Transverse colon (tissue), 4 donors: ENCODE results near the gene MOB2. TPM values are rescaled to one million over a fixed set of nuclear protein-coding genes. Genes with fewer than 3 reads are reported as not detected.

Experiments
- DNase-seq: peaks from one replicate; pipeline ENCODE4 v3.0.0-alpha.2; 2019
- H3K27ac ChIP-seq, 4 donors: fragments of 200-600 bp; sonication (generic); 2 replicates each; pipeline ENCODE4 v1.5.1; 2016 to 2018; ENCODE audit warnings: inconsistent platforms in 4 of 4
- H3K27me3 ChIP-seq: fragments of 200-600 bp; sonication (generic); 2 replicates; pipeline ENCODE4 v1.5.1; 2017; ENCODE audit warnings: inconsistent platforms
- H3K36me3 ChIP-seq, 4 donors: fragments of 200-600 bp; sonication (generic); 2 replicates each; pipeline ENCODE4 v1.5.1; 2017 to 2019; ENCODE audit warnings: inconsistent platforms in 4 of 4
- H3K4me1 ChIP-seq, 4 donors: fragments of 200-600 bp; sonication (generic); 2 replicates each; pipeline ENCODE4 v1.5.1; 2017 to 2020; ENCODE audit warnings: inconsistent platforms in 4 of 4
- H3K4me3 ChIP-seq, 4 donors: fragments of 200-600 bp; sonication (generic); 1 replicate in 1 of 4; 2 replicates in 3 of 4; pipeline versions ENCODE4 v1.5.1 to v1.6.1; 2017 to 2019; ENCODE audit warnings: inconsistent platforms in 4 of 4
- H3K9me3 ChIP-seq, 2 donors: fragments of 200-600 bp; sonication (generic); 2 replicates each; pipeline ENCODE4 v1.5.1; 2017 to 2019; ENCODE audit warnings: inconsistent platforms in 2 of 2
- CTCF ChIP-seq, 5 experiments: fragments of 200-600 bp in 3 of 5; fragments of 450-650 bp in 2 of 5; sonication (generic) in 3 of 5; IDR thresholded peaks; 1 replicate in 2 of 5; 2 replicates in 3 of 5; pipeline ENCODE4 v1.5.1; 2016 to 2017; ENCODE audit warnings: antibody characterized with exemption in 5 of 5, inconsistent platforms in 3 of 5, mild to moderate bottlenecking in 2 of 5, moderate library complexity in 1 of 5
- EP300 ChIP-seq: sonication (generic); formaldehyde crosslinking; IDR thresholded peaks from one replicate; pipeline ENCODE4 v1.6.1; 2017; ENCODE audit warnings: antibody characterized with exemption, low read depth
- POLR2A ChIP-seq: fragments of 450-650 bp; IDR thresholded peaks from one replicate; pipeline ENCODE4 v1.6.1; 2016; ENCODE audit warnings: antibody characterized with exemption, mild to moderate bottlenecking, moderate library complexity
- POLR2AphosphoS5 ChIP-seq, 3 donors: sonication (generic); formaldehyde crosslinking; IDR thresholded peaks; one replicate each; pipeline ENCODE4 v1.6.1; 2016; ENCODE audit warnings: antibody characterized with exemption in 3 of 3
- WGBS, 2 donors: methylation state at CpG; one replicate each; pipeline ENCODE4 v1.1.5; 2018; ENCODE audit warnings: low coverage in 1 of 2; 5-methylcytosine and 5-hydroxymethylcytosine counted together
- in situ Hi-C, 4 donors: fragments of 200-750 bp; cut with MboI; loops; one replicate each; pipeline versions ENCODE4 v1.15.0 to v1.15.1; 2017; ENCODE audit warnings: low sequenced_read_pairs in 3 of 4, low pct_ligation_motif_present in 1 of 4, low pct_unique_long_range_greater_than_20kb in 1 of 4
- intact Hi-C: fragments of 100-400 bp; cut with DNase I; formaldehyde crosslinking; loops from one replicate; pipeline ENCODE4 v1.15.1; 2023; ENCODE audit warnings: low total_unique reads
- total RNA-seq, 4 donors: library from RNA; depleted of rRNA; stranded (reverse); fragments of >200 nt; gene quantifications; one replicate each; pipeline ENCODE4 v1.1.0, GENCODE V29; 2016

The MOB2 gene
- total RNA-seq, 4 donors from 2014 or later: 22.8 to 56.7 (median 42.4) TPM

DNA sequence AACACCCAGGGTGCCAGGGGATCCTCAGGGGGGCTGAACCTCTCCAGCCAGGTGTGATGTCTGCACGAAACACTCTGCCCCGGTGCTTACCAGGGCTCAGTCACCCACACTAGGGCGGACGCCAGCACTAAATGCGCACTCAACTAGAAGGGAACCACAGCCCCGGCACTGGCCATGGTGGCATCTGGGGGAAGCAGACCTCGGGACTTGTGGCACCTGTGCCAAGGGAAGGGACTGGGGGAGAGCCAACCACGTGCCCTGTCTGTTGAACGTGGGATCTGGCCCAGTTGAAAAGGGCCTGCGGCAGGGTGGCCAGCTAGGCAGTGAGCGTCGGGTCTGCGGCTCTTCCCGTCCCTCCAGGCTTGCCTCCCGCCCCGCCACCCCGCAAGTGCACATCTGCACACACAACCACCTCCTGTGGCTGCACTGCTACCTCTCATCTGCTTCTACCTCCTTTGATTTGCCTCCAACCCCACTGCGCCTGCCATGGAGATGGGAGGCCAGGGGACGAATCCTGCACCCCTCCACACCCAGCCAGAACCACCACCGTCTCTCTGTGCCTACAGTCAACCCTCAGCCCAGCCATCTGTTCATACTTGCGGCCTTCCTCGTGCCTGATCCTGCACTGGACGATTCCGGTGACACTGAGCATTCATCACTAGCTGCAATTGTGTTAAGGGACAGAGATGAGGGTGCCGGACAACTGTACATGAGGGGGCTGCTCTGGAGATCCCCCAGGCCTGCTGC, 15.0 kb upstream of the MOB2 start:
- in situ Hi-C loops (loop anchor here in 3 of 4 donors (25.0 kb wide), 3 partner anchors 214 to 614 kb away; partner anchors contain the start of gene MUC5B (in 2 of the 3)), intact Hi-C loops (no loop called here)
- H3K4me3 ChIP-seq: no peak overlapping the region
- H3K9me3 ChIP-seq: no peaks in the 10 kb centered on the region
- 83 to 90% methylated on average over 4 to 19 of the region's 25 CpGs for whole genome bisulfite sequencing, 2 donors
- no peak for DNase-seq
- peaks cover 10 to 25% (median 17%) of the 10 kb centered on the region in 4 donors for H3K4me1 ChIP-seq
- H3K36me3 ChIP-seq: no peaks in the 10 kb centered on the region
- no peak overlapping the region for H3K27ac ChIP-seq
- no peak for TF ChIP-seq POLR2AphosphoS5 (IDR thresholded peaks at IDR 0.05)
- TF ChIP-seq POLR2A: no peak
- TF ChIP-seq EP300: no peak
- no peak for TF ChIP-seq CTCF (IDR thresholded peaks at IDR 0.05)
- no peaks in the 10 kb centered on the region for H3K27me3 ChIP-seq

- Histone ChIP-seq H3K9me3 (no peaks in the 10 kb centered on the region), H3K27ac (no peak overlapping the region), H3K4me3 (no peak overlapping the region), H3K4me1 (peaks cover 8 to 29% (median 19%) of the 10 kb centered on the region in 4 donors), H3K36me3 (no peaks in the 10 kb centered on the region), H3K27me3 (no peaks in the 10 kb centered on the region)
- no peak for TF ChIP-seq POLR2A
- intact Hi-C loops (no loop called here), in situ Hi-C loops (loop anchor here in 3 of 4 donors (25.0 kb wide), 3 partner anchors 213 to 613 kb away; partner anchors contain the start of gene MUC5B (in 2 of the 3))
- no peak for DNase-seq
- WGBS, 2 donors: 91 to 92% methylated on average over 12 to 28 of the region's 28 CpGs
Observed at GRCh38 chr11:1500466-1501420, 14.2 kb upstream of the MOB2 start.

DNA sequence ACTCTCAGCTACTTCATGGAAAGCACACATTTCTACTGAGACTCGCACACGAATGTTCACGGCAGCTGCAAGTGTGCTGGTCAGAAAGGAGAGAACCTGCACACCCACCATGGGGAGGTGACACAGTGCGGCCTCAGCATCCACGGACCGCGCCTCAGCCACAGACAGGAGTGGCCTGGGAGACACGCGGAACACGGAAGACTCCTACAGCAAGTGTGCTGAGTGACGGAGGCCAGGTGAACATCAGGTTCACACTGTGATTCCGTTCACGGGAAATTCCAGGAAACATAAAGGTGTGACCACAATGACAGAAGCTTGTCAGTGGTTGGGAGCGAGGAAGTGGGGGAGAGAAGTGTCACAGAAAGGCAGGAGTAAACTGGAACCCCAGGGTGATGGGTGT, 13.3 kb upstream of the MOB2 start:
- DNase-seq: no peak
- H3K9me3 ChIP-seq: no peaks in the 10 kb centered on the region
- 94% methylated on average over 14 of the region's 14 CpGs; no CpG with 5 or more reads in 1 of the 2 donors for WGBS, 2 donors
- H3K4me1 ChIP-seq: peaks cover 8 to 29% (median 19%) of the 10 kb centered on the region in 4 donors
- no peak overlapping the region for H3K27ac ChIP-seq
- TF ChIP-seq EP300: no peak
- no peak for TF ChIP-seq CTCF (IDR thresholded peaks at IDR 0.05)
- TF ChIP-seq POLR2AphosphoS5 (IDR thresholded peaks at IDR 0.05): no peak
- no peak for TF ChIP-seq POLR2A
- H3K4me3 ChIP-seq: no peak overlapping the region
- no peaks in the 10 kb centered on the region for H3K27me3 ChIP-seq
- in situ Hi-C loops: loop anchor here in 3 of 4 donors (25.0 kb wide), 3 partner anchors 213 to 613 kb away; partner anchors contain the start of gene MUC5B (in 2 of the 3)
- intact Hi-C loops: no loop called here
- H3K36me3 ChIP-seq: no peaks in the 10 kb centered on the region

- Histone ChIP-seq H3K27ac (no peak overlapping the region), H3K9me3 (no peaks in the 10 kb centered on the region), H3K36me3 (no peaks in the 10 kb centered on the region), H3K4me3 (no peak overlapping the region), H3K4me1 (peaks cover 10 to 34% (median 19%) of the 10 kb centered on the region in 4 donors), H3K27me3 (no peaks in the 10 kb centered on the region)
- intact Hi-C loops: no loop called here
- in situ Hi-C loops: no loop called here
- no peak for TF ChIP-seq POLR2AphosphoS5 (IDR thresholded peaks at IDR 0.05)
- TF ChIP-seq POLR2A: no peak
- no peak for TF ChIP-seq CTCF (IDR thresholded peaks at IDR 0.05)
- no peak for TF ChIP-seq EP300
- no peak for DNase-seq
- WGBS, 2 donors: 96% methylated on average over 28 of the region's 28 CpGs; no CpG with 5 or more reads in 1 of the 2 donors
Observed at GRCh38 chr11:1499261-1499890, 12.8 kb upstream of the MOB2 start.
